Natural killer cell (primary cell): ENCODE measurements around the gene SERTM1. TPM values are rescaled to one million over a fixed set of nuclear protein-coding genes. Genes with fewer than 3 reads are reported as not detected.

Experiments used
- ATAC-seq, 3 donors: fragments of 150-1000 bp in 2 of 3; fragments of 200-7000 bp in 1 of 3; cut with Tn5 transposase; 1 replicate in 1 of 3; 2 replicates in 2 of 3; pipeline ENCODE4 v1.10.0; 2021; ENCODE audit warnings: mild to moderate bottlenecking in 2 of 3, moderate library complexity in 2 of 3
- DNase-seq, 2 donors: peaks; one replicate each; pipeline versions ENCODE4 v3.0.0 to v3.0.0-alpha.2; 2013 to 2021; ENCODE audit warnings: mixed read lengths in 1 of 2
- H3K27ac ChIP-seq: one replicate; pipeline ENCODE4 v1.5.1; 2013; ENCODE audit warnings: mild to moderate bottlenecking, low read length
- H3K27me3 ChIP-seq: one replicate; pipeline ENCODE4 v1.6.1; 2013; ENCODE audit warnings: low read length; ENCODE audit not compliant: control insufficient read depth, insufficient read depth
- H3K36me3 ChIP-seq: one replicate; pipeline ENCODE4 v1.6.1; 2013; ENCODE audit warnings: low read length; ENCODE audit not compliant: control insufficient read depth, insufficient read depth
- H3K4me1 ChIP-seq: one replicate; pipeline ENCODE4 v1.6.1; 2013; ENCODE audit warnings: low read length; ENCODE audit not compliant: control insufficient read depth, insufficient read depth
- H3K4me3 ChIP-seq: one replicate; pipeline ENCODE4 v1.5.1; 2013; ENCODE audit warnings: low read length
- H3K9me3 ChIP-seq: one replicate; pipeline ENCODE4 v1.6.1; 2013; ENCODE audit warnings: low read length; ENCODE audit not compliant: control insufficient read depth, insufficient read depth
- H3K27ac Mint-ChIP-seq, 2 donors: one replicate each; pipeline ENCODE4 v1.8.0; 2022; ENCODE audit warnings: mild to moderate bottlenecking in 2 of 2, mixed read lengths in 2 of 2, moderate library complexity in 1 of 2
- H3K27me3 Mint-ChIP-seq, 2 donors: one replicate each; pipeline ENCODE4 v1.8.0; 2022; ENCODE audit warnings: low read depth in 2 of 2, mixed read lengths in 2 of 2
- H3K36me3 Mint-ChIP-seq: one replicate; pipeline ENCODE4 v1.8.0; 2022; ENCODE audit warnings: mixed read lengths
- H3K4me1 Mint-ChIP-seq, 2 donors: one replicate each; pipeline ENCODE4 v1.8.0; 2022; ENCODE audit warnings: mixed read lengths in 2 of 2
- H3K4me3 Mint-ChIP-seq: one replicate; pipeline ENCODE4 v1.8.0; 2022; ENCODE audit warnings: mild to moderate bottlenecking, moderate library complexity, mixed read lengths
- H3K9me3 Mint-ChIP-seq, 2 donors: one replicate each; pipeline ENCODE4 v1.8.0; 2022; ENCODE audit warnings: mixed read lengths in 2 of 2
- CTCF ChIP-seq: fragments of 200-600 bp; IDR thresholded peaks from one replicate; pipeline ENCODE4 v1.8.0; 2022; ENCODE audit warnings: antibody characterized with exemption
- WGBS: methylation state at CpG from one replicate; pipeline ENCODE4 v1.1.7; 2013; ENCODE audit warnings: missing lambda C conversion rate; ENCODE audit not compliant: insufficient coverage; 5-methylcytosine and 5-hydroxymethylcytosine counted together
- intact Hi-C: fragments of 100-400 bp; cut with micrococcal nuclease; formaldehyde crosslinking; loops from one replicate; pipeline ENCODE4 v1.14.2; 2022
- total RNA-seq, 4 donors: library from RNA; stranded (reverse); fragments of 120-200 nt in 1 of 4; gene quantifications; one replicate each; pipeline versions ENCODE4 v1.2.3 to v1.2.4, GENCODE V29; 2013 to 2022

Gene SERTM1
- total RNA-seq, 3 donors from 2014 or later (not counting 1 experiment from before 2014, with no cell fraction given): not detected

GRCh38 chr13:36709136-36709890 lies 35.5 kb downstream of the SERTM1 start:
- H3K4me1 ChIP-seq: no peaks in the 10 kb centered on the region
- H3K27me3 ChIP-seq: no peaks in the 10 kb centered on the region
- DNase-seq: no peak
- WGBS: 39% methylated on average over 1 of the region's 1 CpG
- H3K4me1 Mint-ChIP-seq: no peaks in the 10 kb centered on the region
- no peak overlapping the region for H3K27ac Mint-ChIP-seq
- H3K4me3 Mint-ChIP-seq: no peak overlapping the region
- no peak for TF ChIP-seq CTCF
- peaks cover 2 to 3% of the 10 kb centered on the region in 2 donors for H3K9me3 Mint-ChIP-seq
- no peaks in the 10 kb centered on the region for H3K36me3 Mint-ChIP-seq
- H3K27me3 Mint-ChIP-seq: peaks cover 6 to 7% of the 10 kb centered on the region in 2 donors
- intact Hi-C loops: no loop called here
- H3K36me3 ChIP-seq: no peaks in the 10 kb centered on the region
- ATAC-seq: no peak
- H3K27ac ChIP-seq: no peak overlapping the region
- H3K4me3 ChIP-seq: no peak overlapping the region
- no peaks in the 10 kb centered on the region for H3K9me3 ChIP-seq

GRCh38 chr13:36710396-36710795 lies 36.6 kb downstream of the SERTM1 start:
- no peak for DNase-seq
- Mint-ChIP-seq H3K36me3 (no peaks in the 10 kb centered on the region), H3K9me3 (peaks cover 0 to 3% of the 10 kb centered on the region in 2 donors), H3K4me3 (no peak overlapping the region), H3K4me1 (no peaks in the 10 kb centered on the region), H3K27ac (no peak overlapping the region), H3K27me3 (peaks cover 7% of the 10 kb centered on the region in 2 donors)
- Histone ChIP-seq H3K4me3 (no peak overlapping the region), H3K27ac (no peak overlapping the region), H3K27me3 (no peaks in the 10 kb centered on the region), H3K36me3 (no peaks in the 10 kb centered on the region), H3K9me3 (no peaks in the 10 kb centered on the region), H3K4me1 (no peaks in the 10 kb centered on the region)
- no peak for TF ChIP-seq CTCF
- WGBS: 92% methylated on average over 3 of the region's 4 CpGs
- intact Hi-C loops: no loop called here
- ATAC-seq: no peak

GRCh38 chr13:36712290-36712689 lies 38.5 kb downstream of the SERTM1 start:
- Mint-ChIP-seq H3K4me1 (no peaks in the 10 kb centered on the region), H3K4me3 (no peak overlapping the region), H3K9me3 (peaks cover 0 to 3% of the 10 kb centered on the region in 2 donors), H3K27ac (no peak overlapping the region), H3K36me3 (no peaks in the 10 kb centered on the region), H3K27me3 (peaks cover 7% of the 10 kb centered on the region in 2 donors)
- Histone ChIP-seq H3K36me3 (no peaks in the 10 kb centered on the region), H3K27me3 (no peaks in the 10 kb centered on the region), H3K4me1 (no peaks in the 10 kb centered on the region), H3K4me3 (no peak overlapping the region), H3K27ac (no peak overlapping the region), H3K9me3 (no peaks in the 10 kb centered on the region)
- TF ChIP-seq CTCF: no peak
- ATAC-seq (no peak), DNase-seq (no peak)
- intact Hi-C loops: no loop called here
- WGBS: 86% methylated on average over 3 of the region's 3 CpGs

- Mint-ChIP-seq H3K27ac (no peak overlapping the region), H3K4me1 (no peaks in the 10 kb centered on the region), H3K9me3 (peaks cover 0 to 3% of the 10 kb centered on the region in 2 donors), H3K36me3 (no peaks in the 10 kb centered on the region), H3K27me3 (peaks cover 7% of the 10 kb centered on the region in 2 donors), H3K4me3 (no peak overlapping the region)
- H3K27me3 ChIP-seq: no peaks in the 10 kb centered on the region
- TF ChIP-seq CTCF: no peak
- no peaks in the 10 kb centered on the region for H3K9me3 ChIP-seq
- ATAC-seq (no peak), DNase-seq (no peak)
- no peaks in the 10 kb centered on the region for H3K4me1 ChIP-seq
- H3K27ac ChIP-seq: no peak overlapping the region
- intact Hi-C loops: no loop called here
- H3K4me3 ChIP-seq: no peak overlapping the region
- WGBS: 77% methylated on average over 5 of the region's 5 CpGs
- no peaks in the 10 kb centered on the region for H3K36me3 ChIP-seq
Measured at GRCh38 chr13:36712770-36713169, 39.0 kb downstream of the SERTM1 start.
